HEK293 (cell line): ENCODE results near the gene MCRIP1.

Experiments used
- SETDB1 ChIP-seq: IDR thresholded peaks from one replicate; pipeline ENCODE4 v1.6.1; 2017; ENCODE audit warnings: mild to moderate bottlenecking, low read length, moderate library complexity, mixed read lengths; ENCODE audit not compliant: insufficient read length
- ZBTB8A ChIP-seq: fragments of 450-650 bp; formaldehyde crosslinking; IDR thresholded peaks from 2 replicates; pipeline ENCODE4 v1.5.1; 2016; ENCODE audit warnings: missing biosample characterization, missing genetic modification characterization
- TF ChIP-seq, protein P1 (sequence below): fragments of 450-650 bp; formaldehyde crosslinking; IDR thresholded peaks from 2 replicates; pipeline ENCODE4 v1.5.1; 2016; ENCODE audit warnings: missing biosample characterization, missing genetic modification characterization
- TF ChIP-seq, protein P2 (sequence below): fragments of 450-650 bp; formaldehyde crosslinking; IDR thresholded peaks from 2 replicates; pipeline ENCODE4 v1.5.1; 2016; ENCODE audit warnings: missing biosample characterization, missing genetic modification characterization
- TF ChIP-seq, protein P3 (sequence below): fragments of 450-650 bp; formaldehyde crosslinking; IDR thresholded peaks from 2 replicates; pipeline ENCODE4 v1.5.1; 2016; ENCODE audit warnings: missing biosample characterization, missing genetic modification characterization, borderline replicate concordance
- TF ChIP-seq, protein P4 (sequence below): fragments of 450-650 bp; formaldehyde crosslinking; IDR thresholded peaks from 2 replicates; pipeline ENCODE4 v1.5.1; 2016; ENCODE audit warnings: missing biosample characterization, missing genetic modification characterization

DNA sequence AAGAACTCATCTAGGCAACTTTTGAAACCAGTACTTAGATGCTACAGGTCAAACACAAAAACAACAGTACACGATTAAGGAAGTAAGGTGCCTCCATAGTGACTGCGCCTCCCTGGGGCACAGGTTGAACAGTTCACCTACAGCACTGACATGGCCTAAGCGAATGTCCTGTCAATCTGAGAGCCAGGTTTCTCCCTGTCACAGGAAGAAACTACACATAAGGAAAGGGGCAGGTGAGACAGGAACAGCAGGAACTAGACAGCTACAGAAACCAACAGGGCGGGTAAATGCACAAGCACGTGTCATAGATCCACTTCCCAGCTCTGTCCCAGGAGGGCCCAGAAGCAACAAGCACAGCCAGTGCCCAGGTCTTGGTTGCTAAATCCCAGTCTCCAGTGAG is 46.0 kb upstream of the MCRIP1 start:
- TF ChIP-seq, protein P1, sequence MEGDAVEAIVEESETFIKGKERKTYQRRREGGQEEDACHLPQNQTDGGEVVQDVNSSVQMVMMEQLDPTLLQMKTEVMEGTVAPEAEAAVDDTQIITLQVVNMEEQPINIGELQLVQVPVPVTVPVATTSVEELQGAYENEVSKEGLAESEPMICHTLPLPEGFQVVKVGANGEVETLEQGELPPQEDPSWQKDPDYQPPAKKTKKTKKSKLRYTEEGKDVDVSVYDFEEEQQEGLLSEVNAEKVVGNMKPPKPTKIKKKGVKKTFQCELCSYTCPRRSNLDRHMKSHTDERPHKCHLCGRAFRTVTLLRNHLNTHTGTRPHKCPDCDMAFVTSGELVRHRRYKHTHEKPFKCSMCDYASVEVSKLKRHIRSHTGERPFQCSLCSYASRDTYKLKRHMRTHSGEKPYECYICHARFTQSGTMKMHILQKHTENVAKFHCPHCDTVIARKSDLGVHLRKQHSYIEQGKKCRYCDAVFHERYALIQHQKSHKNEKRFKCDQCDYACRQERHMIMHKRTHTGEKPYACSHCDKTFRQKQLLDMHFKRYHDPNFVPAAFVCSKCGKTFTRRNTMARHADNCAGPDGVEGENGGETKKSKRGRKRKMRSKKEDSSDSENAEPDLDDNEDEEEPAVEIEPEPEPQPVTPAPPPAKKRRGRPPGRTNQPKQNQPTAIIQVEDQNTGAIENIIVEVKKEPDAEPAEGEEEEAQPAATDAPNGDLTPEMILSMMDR (tag by site-specific recombination): no peak
- TF ChIP-seq, protein P2, sequence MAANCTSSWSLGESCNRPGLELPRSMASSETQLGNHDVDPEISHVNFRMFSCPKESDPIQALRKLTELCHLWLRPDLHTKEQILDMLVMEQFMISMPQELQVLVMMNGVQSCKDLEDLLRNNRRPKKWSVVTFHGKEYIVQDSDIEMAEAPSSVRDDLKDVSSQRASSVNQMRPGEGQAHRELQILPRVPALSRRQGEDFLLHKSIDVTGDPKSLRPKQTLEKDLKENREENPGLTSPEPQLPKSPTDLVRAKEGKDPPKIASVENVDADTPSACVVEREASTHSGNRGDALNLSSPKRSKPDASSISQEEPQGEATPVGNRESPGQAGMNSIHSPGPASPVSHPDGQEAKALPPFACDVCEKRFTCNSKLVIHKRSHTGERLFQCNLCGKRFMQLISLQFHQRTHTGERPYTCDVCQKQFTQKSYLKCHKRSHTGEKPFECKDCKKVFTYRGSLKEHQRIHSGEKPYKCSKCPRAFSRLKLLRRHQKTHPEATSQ (tag by site-specific recombination): no peak
- TF ChIP-seq SETDB1 (no peak), ZBTB8A (tag by site-specific recombination) (no peak)
- TF ChIP-seq, protein P3, sequence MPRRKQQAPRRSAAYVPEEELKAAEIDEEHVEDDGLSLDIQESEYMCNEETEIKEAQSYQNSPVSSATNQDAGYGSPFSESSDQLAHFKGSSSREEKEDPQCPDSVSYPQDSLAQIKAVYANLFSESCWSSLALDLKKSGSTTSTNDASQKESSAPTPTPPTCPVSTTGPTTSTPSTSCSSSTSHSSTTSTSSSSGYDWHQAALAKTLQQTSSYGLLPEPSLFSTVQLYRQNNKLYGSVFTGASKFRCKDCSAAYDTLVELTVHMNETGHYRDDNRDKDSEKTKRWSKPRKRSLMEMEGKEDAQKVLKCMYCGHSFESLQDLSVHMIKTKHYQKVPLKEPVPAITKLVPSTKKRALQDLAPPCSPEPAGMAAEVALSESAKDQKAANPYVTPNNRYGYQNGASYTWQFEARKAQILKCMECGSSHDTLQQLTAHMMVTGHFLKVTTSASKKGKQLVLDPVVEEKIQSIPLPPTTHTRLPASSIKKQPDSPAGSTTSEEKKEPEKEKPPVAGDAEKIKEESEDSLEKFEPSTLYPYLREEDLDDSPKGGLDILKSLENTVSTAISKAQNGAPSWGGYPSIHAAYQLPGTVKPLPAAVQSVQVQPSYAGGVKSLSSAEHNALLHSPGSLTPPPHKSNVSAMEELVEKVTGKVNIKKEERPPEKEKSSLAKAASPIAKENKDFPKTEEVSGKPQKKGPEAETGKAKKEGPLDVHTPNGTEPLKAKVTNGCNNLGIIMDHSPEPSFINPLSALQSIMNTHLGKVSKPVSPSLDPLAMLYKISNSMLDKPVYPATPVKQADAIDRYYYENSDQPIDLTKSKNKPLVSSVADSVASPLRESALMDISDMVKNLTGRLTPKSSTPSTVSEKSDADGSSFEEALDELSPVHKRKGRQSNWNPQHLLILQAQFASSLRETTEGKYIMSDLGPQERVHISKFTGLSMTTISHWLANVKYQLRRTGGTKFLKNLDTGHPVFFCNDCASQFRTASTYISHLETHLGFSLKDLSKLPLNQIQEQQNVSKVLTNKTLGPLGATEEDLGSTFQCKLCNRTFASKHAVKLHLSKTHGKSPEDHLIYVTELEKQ (tag by site-specific recombination): no peak
- TF ChIP-seq, protein P4, sequence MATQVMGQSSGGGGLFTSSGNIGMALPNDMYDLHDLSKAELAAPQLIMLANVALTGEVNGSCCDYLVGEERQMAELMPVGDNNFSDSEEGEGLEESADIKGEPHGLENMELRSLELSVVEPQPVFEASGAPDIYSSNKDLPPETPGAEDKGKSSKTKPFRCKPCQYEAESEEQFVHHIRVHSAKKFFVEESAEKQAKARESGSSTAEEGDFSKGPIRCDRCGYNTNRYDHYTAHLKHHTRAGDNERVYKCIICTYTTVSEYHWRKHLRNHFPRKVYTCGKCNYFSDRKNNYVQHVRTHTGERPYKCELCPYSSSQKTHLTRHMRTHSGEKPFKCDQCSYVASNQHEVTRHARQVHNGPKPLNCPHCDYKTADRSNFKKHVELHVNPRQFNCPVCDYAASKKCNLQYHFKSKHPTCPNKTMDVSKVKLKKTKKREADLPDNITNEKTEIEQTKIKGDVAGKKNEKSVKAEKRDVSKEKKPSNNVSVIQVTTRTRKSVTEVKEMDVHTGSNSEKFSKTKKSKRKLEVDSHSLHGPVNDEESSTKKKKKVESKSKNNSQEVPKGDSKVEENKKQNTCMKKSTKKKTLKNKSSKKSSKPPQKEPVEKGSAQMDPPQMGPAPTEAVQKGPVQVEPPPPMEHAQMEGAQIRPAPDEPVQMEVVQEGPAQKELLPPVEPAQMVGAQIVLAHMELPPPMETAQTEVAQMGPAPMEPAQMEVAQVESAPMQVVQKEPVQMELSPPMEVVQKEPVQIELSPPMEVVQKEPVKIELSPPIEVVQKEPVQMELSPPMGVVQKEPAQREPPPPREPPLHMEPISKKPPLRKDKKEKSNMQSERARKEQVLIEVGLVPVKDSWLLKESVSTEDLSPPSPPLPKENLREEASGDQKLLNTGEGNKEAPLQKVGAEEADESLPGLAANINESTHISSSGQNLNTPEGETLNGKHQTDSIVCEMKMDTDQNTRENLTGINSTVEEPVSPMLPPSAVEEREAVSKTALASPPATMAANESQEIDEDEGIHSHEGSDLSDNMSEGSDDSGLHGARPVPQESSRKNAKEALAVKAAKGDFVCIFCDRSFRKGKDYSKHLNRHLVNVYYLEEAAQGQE: no peak
